ENCODE data around the gene HMG20B.

Gene HMG20B

DNA sequence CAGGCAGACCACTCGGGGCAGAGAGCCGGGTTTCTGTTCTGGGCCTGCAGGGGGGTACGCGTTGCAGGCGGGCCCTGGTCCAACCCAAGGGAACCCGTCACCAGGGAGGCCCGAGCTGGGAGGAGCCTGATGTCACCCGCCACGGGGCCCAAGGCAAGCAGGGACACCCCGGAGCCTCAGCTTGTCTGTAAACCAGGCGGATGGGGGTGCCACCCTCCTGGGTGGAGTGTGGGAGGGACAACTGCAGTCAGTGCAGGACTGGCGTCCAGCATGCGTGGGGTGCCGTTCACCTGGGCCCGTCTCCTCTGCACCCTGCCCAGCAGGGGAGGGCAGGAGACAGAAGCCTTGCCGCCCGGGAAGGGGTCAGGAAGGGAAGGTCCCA lies 46.9 kb downstream of the HMG20B start:
- ATAC-seq, result no peak
- TF ChIP-seq ZC3H10 (CRISPR knock-in tag; IDR thresholded peaks at IDR 0.05), result no peak
- TF ChIP-seq PATZ1 (CRISPR knock-in tag; IDR thresholded peaks at IDR 0.05; ENCODE audit: borderline replicate concordance), result no peak
- no peak for TF ChIP-seq CREB5 (CRISPR knock-in tag; IDR thresholded peaks at IDR 0.05; ENCODE audit: low read depth)
- no peak for TF ChIP-seq ARNTL (CRISPR knock-in tag; IDR thresholded peaks at IDR 0.05; ENCODE audit: borderline replicate concordance, low read depth)
- no peak for TF ChIP-seq TCF4 (CRISPR knock-in tag; IDR thresholded peaks at IDR 0.05; ENCODE audit: borderline replicate concordance)
- TF ChIP-seq BACH2 (CRISPR knock-in tag; IDR thresholded peaks at IDR 0.05; ENCODE audit: borderline replicate concordance), result no peak
- no peak for TF ChIP-seq CSDC2 (CRISPR knock-in tag; IDR thresholded peaks at IDR 0.05)
- TF ChIP-seq RARB (CRISPR knock-in tag; IDR thresholded peaks at IDR 0.05), result no peak
- no peak for TF ChIP-seq OSR1 (CRISPR knock-in tag; IDR thresholded peaks at IDR 0.05)
- no peak for TF ChIP-seq ISL1 (CRISPR knock-in tag; IDR thresholded peaks at IDR 0.05)
- TF ChIP-seq ESRRG (CRISPR knock-in tag; IDR thresholded peaks at IDR 0.05), result no peak
- no peak for TF ChIP-seq ZFP3 (CRISPR knock-in tag; IDR thresholded peaks at IDR 0.05)
- TF ChIP-seq TOX (CRISPR knock-in tag; IDR thresholded peaks at IDR 0.05; ENCODE audit: borderline replicate concordance), result no peak
- no peak for TF ChIP-seq SNAI2 (CRISPR knock-in tag; IDR thresholded peaks at IDR 0.05)
- TF ChIP-seq ZNF70 (CRISPR knock-in tag; IDR thresholded peaks at IDR 0.05), result no peak
- TF ChIP-seq ZNF565 (CRISPR knock-in tag; conservative IDR thresholded peaks at IDR 0.05; ENCODE audit: low read depth), result no peak

DNA sequence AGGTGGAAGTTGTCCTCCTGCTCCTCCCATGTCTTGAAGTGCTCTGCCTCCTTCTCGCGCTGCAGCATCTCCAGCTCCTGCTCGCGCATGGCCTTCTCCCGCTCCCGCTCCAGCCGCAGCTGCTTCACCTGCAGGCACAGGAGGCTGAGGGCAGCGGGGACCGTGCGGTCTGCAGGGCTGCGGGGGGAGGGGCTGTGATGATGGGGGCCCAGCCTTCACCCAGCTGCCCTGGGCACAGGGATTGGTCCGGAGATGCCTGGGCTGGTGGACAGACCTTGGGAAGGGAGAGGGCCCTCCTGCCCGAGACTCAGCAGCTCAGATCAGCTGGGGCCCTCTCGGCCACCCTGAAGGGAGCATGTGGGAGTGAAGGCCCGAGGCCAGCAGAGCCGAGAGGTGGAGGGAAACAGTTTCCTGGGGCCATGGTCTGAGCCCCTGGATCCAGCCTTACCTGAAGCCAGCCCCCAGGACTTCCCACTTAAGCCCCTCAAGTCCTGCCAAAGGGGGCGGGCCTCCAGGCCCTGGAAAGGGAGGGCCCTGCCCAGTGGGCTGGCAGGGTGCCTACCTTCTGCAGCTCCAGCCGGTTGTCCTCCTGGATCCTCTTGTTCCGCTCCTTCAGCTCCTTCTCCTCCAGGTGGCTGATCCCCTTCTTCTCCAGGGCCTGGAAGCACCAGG lies 47.5 kb downstream of the HMG20B start:
- no peak; the same call in 2 of the 3 replicates for ATAC-seq
- TF ChIP-seq CSDC2 (CRISPR knock-in tag; IDR thresholded peaks at IDR 0.05) (no peak), SNAI2 (CRISPR knock-in tag; IDR thresholded peaks at IDR 0.05) (no peak), ZNF70 (CRISPR knock-in tag; IDR thresholded peaks at IDR 0.05) (no peak), CREB5 (CRISPR knock-in tag; IDR thresholded peaks at IDR 0.05; ENCODE audit: low read depth) (no peak), PATZ1 (CRISPR knock-in tag; IDR thresholded peaks at IDR 0.05; ENCODE audit: borderline replicate concordance) (no peak), GLIS3 (CRISPR knock-in tag; IDR thresholded peaks at IDR 0.05) (no peak), ZNF565 (CRISPR knock-in tag; conservative IDR thresholded peaks at IDR 0.05; ENCODE audit: low read depth) (no peak), RARB (CRISPR knock-in tag; IDR thresholded peaks at IDR 0.05) (no peak), CSRNP3 (CRISPR knock-in tag; IDR thresholded peaks at IDR 0.05) (no peak), OSR1 (CRISPR knock-in tag; IDR thresholded peaks at IDR 0.05) (no peak), ZC3H10 (CRISPR knock-in tag; IDR thresholded peaks at IDR 0.05) (no peak)
- TF ChIP-seq, protein P1, sequence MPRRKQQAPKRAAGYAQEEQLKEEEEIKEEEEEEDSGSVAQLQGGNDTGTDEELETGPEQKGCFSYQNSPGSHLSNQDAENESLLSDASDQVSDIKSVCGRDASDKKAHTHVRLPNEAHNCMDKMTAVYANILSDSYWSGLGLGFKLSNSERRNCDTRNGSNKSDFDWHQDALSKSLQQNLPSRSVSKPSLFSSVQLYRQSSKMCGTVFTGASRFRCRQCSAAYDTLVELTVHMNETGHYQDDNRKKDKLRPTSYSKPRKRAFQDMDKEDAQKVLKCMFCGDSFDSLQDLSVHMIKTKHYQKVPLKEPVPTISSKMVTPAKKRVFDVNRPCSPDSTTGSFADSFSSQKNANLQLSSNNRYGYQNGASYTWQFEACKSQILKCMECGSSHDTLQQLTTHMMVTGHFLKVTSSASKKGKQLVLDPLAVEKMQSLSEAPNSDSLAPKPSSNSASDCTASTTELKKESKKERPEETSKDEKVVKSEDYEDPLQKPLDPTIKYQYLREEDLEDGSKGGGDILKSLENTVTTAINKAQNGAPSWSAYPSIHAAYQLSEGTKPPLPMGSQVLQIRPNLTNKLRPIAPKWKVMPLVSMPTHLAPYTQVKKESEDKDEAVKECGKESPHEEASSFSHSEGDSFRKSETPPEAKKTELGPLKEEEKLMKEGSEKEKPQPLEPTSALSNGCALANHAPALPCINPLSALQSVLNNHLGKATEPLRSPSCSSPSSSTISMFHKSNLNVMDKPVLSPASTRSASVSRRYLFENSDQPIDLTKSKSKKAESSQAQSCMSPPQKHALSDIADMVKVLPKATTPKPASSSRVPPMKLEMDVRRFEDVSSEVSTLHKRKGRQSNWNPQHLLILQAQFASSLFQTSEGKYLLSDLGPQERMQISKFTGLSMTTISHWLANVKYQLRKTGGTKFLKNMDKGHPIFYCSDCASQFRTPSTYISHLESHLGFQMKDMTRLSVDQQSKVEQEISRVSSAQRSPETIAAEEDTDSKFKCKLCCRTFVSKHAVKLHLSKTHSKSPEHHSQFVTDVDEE (CRISPR knock-in tag; IDR thresholded peaks at IDR 0.05), result no peak

All from SK-N-SH treated with all-trans-retinoic acid at 6 μM for 48 hours (cell line).